Activated CD4-positive, CD25-positive, alpha-beta regulatory T cell treated with anti-CD3 and anti-CD28 coated beads, Interleukin-2, amount 50 U/mL, for 72 hours (primary cell): ENCODE data around the gene CR1.
"Not testable (repeated sequence)": the region's sequence is repeated elsewhere in the genome, so short reads cannot be mapped to it uniquely, and the experiment has no call there.

Experiments used
- DNase-seq: peaks from one replicate; pipeline ENCODE4 v3.0.0; 2021

Gene CR1

GRCh38 chr1:207682872-207683434 lies 187.0 kb downstream of the CR1 start:
- DNase-seq: not testable (repeated sequence)

- DNase-seq: not testable (repeated sequence)
These were observed 194.6 kb downstream of the CR1 start for GRCh38 chr1:207690551-207690950.

GRCh38 chr1:207691010-207691409 lies 195.1 kb downstream of the CR1 start:
- DNase-seq: no peak
